ENCODE results near the gene JAKMIP1. TPM values are rescaled to one million over a fixed set of nuclear protein-coding genes. Genes with fewer than 3 reads are reported as not detected.
"Not testable (repeated sequence)": the region's sequence is repeated elsewhere in the genome, so short reads cannot be mapped to it uniquely, and the experiment has no call there.

Gene JAKMIP1
- total RNA-seq, 1 donor from 2014 or later = 5.5 TPM

DNA sequence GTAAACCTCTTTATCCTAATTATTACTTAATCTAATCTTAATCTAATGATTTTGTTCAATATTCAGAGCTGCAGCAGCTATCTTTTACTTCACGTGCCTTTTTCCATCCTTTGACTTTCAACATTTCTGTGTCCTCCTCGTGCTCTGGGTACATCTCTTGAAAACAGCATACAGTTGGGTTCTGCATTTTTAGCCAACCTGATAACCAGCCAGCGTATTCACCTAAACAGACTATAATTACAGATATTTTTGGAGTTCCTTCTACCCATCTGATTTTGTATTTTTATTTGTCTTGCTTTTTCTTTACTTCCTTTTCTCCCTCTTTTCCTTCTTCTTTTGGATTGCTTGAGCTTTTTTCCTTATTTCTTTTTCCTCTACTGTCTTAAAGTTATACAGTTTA, 16.2 kb upstream of the JAKMIP1 start:
- no peaks in the 10 kb centered on the region for H3K9me3 Mint-ChIP-seq
- Histone ChIP-seq H3K27ac (no peak overlapping the region), H3K36me3 (no peaks in the 10 kb centered on the region), H3K9ac (no peak overlapping the region), H3K4me1 (peaks cover 5% of the 10 kb centered on the region), H3K79me2 (ENCODE audit: low read depth) (no peaks in the 10 kb centered on the region), H2AFZ (replicated peaks) (no peak overlapping the region), H3K9me3 (ENCODE audit: low read depth) (no peaks in the 10 kb centered on the region), H3K4me2 (no peak overlapping the region), H4K20me1 (ENCODE audit: low read depth) (no peaks in the 10 kb centered on the region), H3K27me3 (peaks cover 65% of the 10 kb centered on the region), H3F3A (ENCODE audit: low read depth) (no peaks in the 10 kb centered on the region), H3K4me3 (no peak overlapping the region)
- DNase-seq (ENCODE audit: low spot score) = no peak
- H3K4me1 Mint-ChIP-seq = peaks cover 2% of the 10 kb centered on the region
- H3K36me3 Mint-ChIP-seq = no peaks in the 10 kb centered on the region
- no peak overlapping the region for H3K4me3 Mint-ChIP-seq
- peaks cover 13% of the 10 kb centered on the region for H3K27me3 Mint-ChIP-seq (ENCODE audit: insufficient read depth, low read depth)
- TF ChIP-seq EZH2 (IDR thresholded peaks at IDR 0.05) = no peak
- TF ChIP-seq EZH2phosphoT487 (IDR thresholded peaks at IDR 0.05) = no peak
- TF ChIP-seq, protein P1, sequence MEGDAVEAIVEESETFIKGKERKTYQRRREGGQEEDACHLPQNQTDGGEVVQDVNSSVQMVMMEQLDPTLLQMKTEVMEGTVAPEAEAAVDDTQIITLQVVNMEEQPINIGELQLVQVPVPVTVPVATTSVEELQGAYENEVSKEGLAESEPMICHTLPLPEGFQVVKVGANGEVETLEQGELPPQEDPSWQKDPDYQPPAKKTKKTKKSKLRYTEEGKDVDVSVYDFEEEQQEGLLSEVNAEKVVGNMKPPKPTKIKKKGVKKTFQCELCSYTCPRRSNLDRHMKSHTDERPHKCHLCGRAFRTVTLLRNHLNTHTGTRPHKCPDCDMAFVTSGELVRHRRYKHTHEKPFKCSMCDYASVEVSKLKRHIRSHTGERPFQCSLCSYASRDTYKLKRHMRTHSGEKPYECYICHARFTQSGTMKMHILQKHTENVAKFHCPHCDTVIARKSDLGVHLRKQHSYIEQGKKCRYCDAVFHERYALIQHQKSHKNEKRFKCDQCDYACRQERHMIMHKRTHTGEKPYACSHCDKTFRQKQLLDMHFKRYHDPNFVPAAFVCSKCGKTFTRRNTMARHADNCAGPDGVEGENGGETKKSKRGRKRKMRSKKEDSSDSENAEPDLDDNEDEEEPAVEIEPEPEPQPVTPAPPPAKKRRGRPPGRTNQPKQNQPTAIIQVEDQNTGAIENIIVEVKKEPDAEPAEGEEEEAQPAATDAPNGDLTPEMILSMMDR (IDR thresholded peaks at IDR 0.05) = no peak
- no peak overlapping the region for H3K27ac Mint-ChIP-seq

DNA sequence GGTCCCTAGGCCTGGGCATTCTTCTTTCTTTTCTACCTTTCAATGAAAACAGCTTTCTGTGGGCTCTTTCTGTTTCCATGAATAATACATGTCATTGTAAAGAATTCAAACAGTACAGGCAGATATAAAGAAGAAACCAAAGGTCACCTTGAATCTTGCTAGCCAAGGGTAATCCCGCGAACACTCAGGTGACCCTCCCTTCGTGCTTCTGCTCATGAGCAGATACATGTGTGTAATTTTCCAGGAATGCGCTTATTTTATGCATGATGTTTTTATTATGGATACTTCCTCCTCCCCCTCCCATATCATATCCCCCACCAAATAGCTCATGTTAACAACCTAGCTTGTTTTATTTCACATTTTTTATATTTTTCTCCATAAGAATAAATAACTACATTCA, 9.6 kb upstream of the JAKMIP1 start:
- Mint-ChIP-seq H3K27ac (no peak overlapping the region), H3K36me3 (no peaks in the 10 kb centered on the region), H3K9me3 (no peaks in the 10 kb centered on the region), H3K4me1 (peaks cover 5% of the 10 kb centered on the region), H3K27me3 (ENCODE audit: insufficient read depth, low read depth) (peaks cover 7% of the 10 kb centered on the region), H3K4me3 (no peak overlapping the region)
- Histone ChIP-seq H3K4me1 (no peaks in the 10 kb centered on the region), H3K4me3 (no peak overlapping the region), H3K36me3 (no peaks in the 10 kb centered on the region), H3F3A (ENCODE audit: low read depth) (no peaks in the 10 kb centered on the region), H3K9me3 (ENCODE audit: low read depth) (no peaks in the 10 kb centered on the region), H4K20me1 (ENCODE audit: low read depth) (no peaks in the 10 kb centered on the region), H3K27me3 (peaks cover 14% of the 10 kb centered on the region), H2AFZ (replicated peaks) (no peak overlapping the region), H3K79me2 (ENCODE audit: low read depth) (no peaks in the 10 kb centered on the region), H3K9ac (no peak overlapping the region), H3K27ac (no peak overlapping the region), H3K4me2 (no peak overlapping the region)
- no peak for DNase-seq (ENCODE audit: low spot score)
- no peak for TF ChIP-seq EZH2 (IDR thresholded peaks at IDR 0.05)
- TF ChIP-seq, protein P1 (IDR thresholded peaks at IDR 0.05) = no peak
- TF ChIP-seq EZH2phosphoT487 (IDR thresholded peaks at IDR 0.05) = no peak

DNA sequence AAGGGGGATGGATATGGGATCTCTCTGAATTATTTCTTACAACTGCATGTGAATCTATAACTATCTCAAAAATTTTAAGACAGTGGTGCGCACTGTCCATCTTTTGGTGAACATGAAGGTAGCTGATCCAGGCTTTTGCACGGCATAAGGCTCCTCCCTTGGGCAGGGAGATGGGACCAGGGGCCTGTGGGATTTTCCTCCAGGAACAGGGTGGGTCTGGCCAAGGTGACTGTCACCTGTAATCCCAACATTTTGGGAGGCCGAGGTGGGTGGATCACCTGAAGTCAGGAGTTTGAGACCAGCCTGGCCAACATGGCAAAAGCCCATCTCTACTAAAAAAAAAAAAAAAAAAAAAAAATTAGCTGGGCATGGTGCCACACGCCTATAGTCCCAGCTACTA, 8.9 kb upstream of the JAKMIP1 start:
- not testable (repeated sequence) for H3K9me3 ChIP-seq (ENCODE audit: low read depth); H3K27ac ChIP-seq; H3K36me3 ChIP-seq; H3K27me3 ChIP-seq; H4K20me1 ChIP-seq (ENCODE audit: low read depth); H3K4me3 ChIP-seq; H3K4me1 Mint-ChIP-seq; H3F3A ChIP-seq (ENCODE audit: low read depth); H3K9me3 Mint-ChIP-seq; H3K4me1 ChIP-seq; H2AFZ ChIP-seq (replicated peaks); H3K79me2 ChIP-seq (ENCODE audit: low read depth); DNase-seq (ENCODE audit: low spot score); H3K27ac Mint-ChIP-seq; H3K36me3 Mint-ChIP-seq; H3K4me3 Mint-ChIP-seq; H3K4me2 ChIP-seq; H3K9ac ChIP-seq
- peaks cover 11% of the 10 kb centered on the region for H3K27me3 Mint-ChIP-seq (ENCODE audit: insufficient read depth, low read depth)

DNA sequence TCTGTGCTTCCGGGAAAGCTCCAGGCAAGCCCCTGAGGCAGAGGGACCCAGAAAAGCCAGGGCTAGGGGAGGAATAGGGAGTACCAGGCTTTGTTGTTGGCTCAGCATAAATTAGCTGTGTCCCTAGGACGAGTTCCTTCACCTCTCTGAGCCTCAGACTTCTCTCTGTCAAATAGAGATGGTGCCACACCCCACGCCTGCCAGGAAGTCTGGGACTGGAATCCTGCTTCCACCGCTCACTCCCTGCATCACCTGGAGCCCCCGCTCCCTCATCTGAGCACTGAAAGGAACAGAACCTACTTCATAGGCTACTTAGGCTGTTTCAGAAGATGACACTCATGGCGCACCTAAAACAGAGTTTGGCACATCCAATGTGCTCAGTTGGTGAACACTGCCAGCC, 8.1 kb upstream of the JAKMIP1 start:
- Histone ChIP-seq H3K4me2 (no peak overlapping the region), H3K79me2 (ENCODE audit: low read depth) (no peaks in the 10 kb centered on the region), H4K20me1 (ENCODE audit: low read depth) (no peaks in the 10 kb centered on the region), H3K9ac (no peak overlapping the region), H3F3A (ENCODE audit: low read depth) (no peaks in the 10 kb centered on the region), H3K4me3 (no peak overlapping the region), H3K4me1 (no peaks in the 10 kb centered on the region), H3K36me3 (no peaks in the 10 kb centered on the region), H3K27me3 (peaks cover 10% of the 10 kb centered on the region), H2AFZ (replicated peaks) (no peak overlapping the region), H3K27ac (no peak overlapping the region), H3K9me3 (ENCODE audit: low read depth) (no peaks in the 10 kb centered on the region)
- Mint-ChIP-seq H3K4me3 (no peak overlapping the region), H3K4me1 (peaks cover 5% of the 10 kb centered on the region), H3K27ac (no peak overlapping the region), H3K9me3 (no peaks in the 10 kb centered on the region), H3K36me3 (no peaks in the 10 kb centered on the region), H3K27me3 (ENCODE audit: insufficient read depth, low read depth) (peaks cover 13% of the 10 kb centered on the region)
- no peak for DNase-seq (ENCODE audit: low spot score)
- TF ChIP-seq EZH2 (IDR thresholded peaks at IDR 0.05) (no peak), EZH2phosphoT487 (IDR thresholded peaks at IDR 0.05) (no peak)
- TF ChIP-seq, protein P1 (IDR thresholded peaks at IDR 0.05) = no peak

Measured in neural progenitor cell (in vitro differentiated cells).